A673 (cell line): ENCODE results near the gene CREB5. TPM values are rescaled to one million over a fixed set of nuclear protein-coding genes. Genes with fewer than 3 reads are reported as not detected.

Experiments used
- BruUV-seq: library from RNA; stranded (reverse); fragments of 400-500 nt; replicated peaks from 2 replicates; lab custom pipeline; 2021; lab: Mats Ljungman, UMichigan
- CTCF ChIA-PET: fragments of 300-600 bp; sonication (Branson Sonifier 250); formaldehyde crosslinking; loops from one replicate; lab custom pipeline; 2022; ENCODE audit warnings: antibody characterized with exemption; lab: Charles Lee
- POLR2A ChIA-PET: fragments of 300-600 bp; sonication (Branson Sonifier 250); formaldehyde crosslinking; loops from one replicate; lab custom pipeline; 2022; ENCODE audit warnings: antibody characterized with exemption; ENCODE audit not compliant: low non-redundant PET; lab: Charles Lee
- DNase-seq: peaks from one replicate; pipeline ENCODE4 v3.0.0-alpha.2; 2015; ENCODE audit warnings: low spot score
- H3K27ac ChIP-seq: fragments of 200-600 bp; sonication (generic); 2 replicates; pipeline ENCODE4 v1.5.1; 2016; ENCODE audit warnings: mixed run types, low read depth, mild to moderate bottlenecking, mixed read lengths, antibody characterized with exemption, low read length; ENCODE audit not compliant: poor library complexity, severe bottlenecking
- H3K27me3 ChIP-seq: fragments of 200-600 bp; sonication (generic); replicated peaks from 2 replicates; pipeline ENCODE4 v1.6.1; 2017; ENCODE audit warnings: mixed run types, low read depth, mild to moderate bottlenecking, mixed read lengths, antibody characterized with exemption, low read length; ENCODE audit not compliant: insufficient read depth, poor library complexity
- H3K36me3 ChIP-seq: fragments of 200-600 bp; sonication (generic); 2 replicates; pipeline ENCODE4 v1.6.1; 2016; ENCODE audit warnings: mixed run types, mild to moderate bottlenecking, mixed read lengths, antibody characterized with exemption, low read length; ENCODE audit not compliant: insufficient read depth, poor library complexity, severe bottlenecking
- H3K4me1 ChIP-seq: fragments of 200-600 bp; sonication (generic); 2 replicates; pipeline ENCODE4 v1.6.1; 2017; ENCODE audit warnings: mixed run types, mild to moderate bottlenecking, mixed read lengths, antibody characterized with exemption, low read length; ENCODE audit not compliant: insufficient read depth, poor library complexity, severe bottlenecking
- H3K4me3 ChIP-seq: fragments of 200-600 bp; sonication (generic); 2 replicates; pipeline ENCODE4 v1.5.1; 2016; ENCODE audit warnings: low read depth, mixed run types, mild to moderate bottlenecking, mixed read lengths, low read length; ENCODE audit not compliant: poor library complexity, severe bottlenecking
- H3K9me3 ChIP-seq: fragments of 200-600 bp; sonication (generic); 2 replicates; pipeline ENCODE4 v1.6.1; 2016; ENCODE audit warnings: mixed run types, low read depth, mild to moderate bottlenecking, mixed read lengths, antibody characterized with exemption, low read length; ENCODE audit not compliant: poor library complexity, severe bottlenecking
- EZH2 ChIP-seq: fragments of 200-600 bp; sonication (generic); IDR thresholded peaks from 2 replicates; pipeline ENCODE4 v1.6.1; 2017; ENCODE audit warnings: borderline replicate concordance, low read depth, mild to moderate bottlenecking, mixed read lengths, antibody characterized with exemption, low read length; ENCODE audit not compliant: poor library complexity, severe bottlenecking
- intact Hi-C: fragments of 100-400 bp; cut with micrococcal nuclease; formaldehyde crosslinking; loops from one replicate; pipeline ENCODE4 v1.10.0; 2022; ENCODE audit not compliant: unreplicated experiment
- total RNA-seq: library from RNA; stranded (reverse); gene quantifications from 2 replicates; pipeline ENCODE4 v1.2.3, GENCODE V29; 2021
- TF ChIP-seq, protein P1 (sequence below): fragments of 300-800, 200-600 bp; sonication (generic); conservative IDR thresholded peaks from 2 replicates; pipeline ENCODE4 v1.5.1; 2017; ENCODE audit warnings: low read depth, mild to moderate bottlenecking, antibody characterized with exemption, low read length, moderate library complexity, mixed read lengths

The CREB5 gene
- total RNA-seq, 1 experiment from 2014 or later: 10.3 TPM

DNA sequence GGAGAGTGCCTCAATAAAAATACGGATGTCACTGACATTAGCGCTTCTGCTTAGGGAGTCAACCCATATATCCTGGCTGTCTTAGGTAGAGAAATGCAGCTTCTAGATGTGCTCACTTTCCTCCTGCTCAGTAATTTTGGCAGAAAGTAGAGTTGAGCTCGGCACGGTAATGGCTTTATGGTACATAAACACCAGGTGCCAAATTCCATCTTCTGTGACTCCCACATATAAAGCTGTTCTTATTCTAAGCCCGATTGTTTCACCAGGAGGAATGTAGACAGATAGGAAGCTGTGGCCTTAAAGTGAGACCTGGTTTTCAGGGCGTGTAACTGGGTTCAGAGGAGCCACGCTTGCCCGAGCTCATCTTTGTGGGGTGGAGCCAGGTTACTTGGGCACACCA is 143.7 kb downstream of the CREB5 start:
- ChIA-PET CTCF (no interaction called here), POLR2A (no interaction called here)
- Histone ChIP-seq H3K27ac (no peak overlapping the region), H3K27me3 (peaks cover 29% of the 10 kb centered on the region), H3K36me3 (no peaks in the 10 kb centered on the region), H3K4me3 (no peak overlapping the region), H3K4me1 (peaks cover 12% of the 10 kb centered on the region), H3K9me3 (no peaks in the 10 kb centered on the region)
- intact Hi-C loops: no loop called here
- TF ChIP-seq, protein P1, sequence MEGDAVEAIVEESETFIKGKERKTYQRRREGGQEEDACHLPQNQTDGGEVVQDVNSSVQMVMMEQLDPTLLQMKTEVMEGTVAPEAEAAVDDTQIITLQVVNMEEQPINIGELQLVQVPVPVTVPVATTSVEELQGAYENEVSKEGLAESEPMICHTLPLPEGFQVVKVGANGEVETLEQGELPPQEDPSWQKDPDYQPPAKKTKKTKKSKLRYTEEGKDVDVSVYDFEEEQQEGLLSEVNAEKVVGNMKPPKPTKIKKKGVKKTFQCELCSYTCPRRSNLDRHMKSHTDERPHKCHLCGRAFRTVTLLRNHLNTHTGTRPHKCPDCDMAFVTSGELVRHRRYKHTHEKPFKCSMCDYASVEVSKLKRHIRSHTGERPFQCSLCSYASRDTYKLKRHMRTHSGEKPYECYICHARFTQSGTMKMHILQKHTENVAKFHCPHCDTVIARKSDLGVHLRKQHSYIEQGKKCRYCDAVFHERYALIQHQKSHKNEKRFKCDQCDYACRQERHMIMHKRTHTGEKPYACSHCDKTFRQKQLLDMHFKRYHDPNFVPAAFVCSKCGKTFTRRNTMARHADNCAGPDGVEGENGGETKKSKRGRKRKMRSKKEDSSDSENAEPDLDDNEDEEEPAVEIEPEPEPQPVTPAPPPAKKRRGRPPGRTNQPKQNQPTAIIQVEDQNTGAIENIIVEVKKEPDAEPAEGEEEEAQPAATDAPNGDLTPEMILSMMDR: no peak
- DNase-seq: no peak
- BruUV-seq: no TSS peak

DNA sequence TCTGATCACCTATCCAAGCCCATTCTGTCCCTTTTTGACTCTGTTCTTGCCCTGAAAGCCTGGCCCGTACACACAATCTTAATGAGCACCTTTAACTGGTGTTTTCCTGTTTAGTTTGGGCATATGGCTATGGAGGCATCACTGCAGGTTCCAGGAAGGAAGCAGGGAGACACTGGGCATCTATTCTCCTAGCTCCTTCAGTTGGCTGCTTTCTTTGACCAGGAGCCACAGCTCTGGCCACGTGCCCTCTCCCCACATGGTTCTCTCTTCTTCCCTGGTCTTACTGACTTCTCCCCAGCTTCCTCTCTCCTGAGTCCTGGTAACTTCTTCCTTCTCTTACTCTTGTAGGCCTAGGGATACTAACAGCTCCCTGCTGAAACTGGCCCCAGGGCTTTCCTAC is 144.4 kb downstream of the CREB5 start:
- BruUV-seq: no TSS peak
- peaks cover 12% of the 10 kb centered on the region for H3K4me1 ChIP-seq
- no peaks in the 10 kb centered on the region for H3K9me3 ChIP-seq
- DNase-seq: no peak
- ChIA-PET CTCF (no interaction called here), POLR2A (no interaction called here)
- TF ChIP-seq, protein P1: no peak
- no peak for TF ChIP-seq EZH2
- no peaks in the 10 kb centered on the region for H3K36me3 ChIP-seq
- no peak overlapping the region for H3K4me3 ChIP-seq
- no peak overlapping the region for H3K27ac ChIP-seq
- peaks cover 29% of the 10 kb centered on the region for H3K27me3 ChIP-seq
- intact Hi-C loops: no loop called here

DNA sequence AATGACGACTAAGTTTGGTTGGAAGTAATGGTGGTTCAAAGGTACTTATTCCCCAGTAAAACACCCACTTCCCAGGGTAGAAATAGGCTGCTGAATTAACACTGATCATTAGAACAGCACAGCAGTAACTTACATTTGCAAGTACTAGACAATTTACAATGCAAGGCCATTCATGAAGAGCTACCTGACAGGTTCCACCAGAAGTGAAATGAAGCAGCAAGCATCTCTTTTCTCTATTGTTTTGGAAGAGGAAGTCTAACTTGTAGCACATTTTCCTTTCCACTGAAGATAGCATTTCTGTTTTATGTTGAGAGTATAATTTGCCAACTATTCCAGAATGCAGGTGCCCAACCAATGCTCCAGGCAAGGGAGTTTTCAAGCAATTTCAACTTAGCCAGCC is 145.9 kb downstream of the CREB5 start:
- peaks cover 12% of the 10 kb centered on the region for H3K4me1 ChIP-seq
- H3K27ac ChIP-seq: no peak overlapping the region
- CTCF ChIA-PET: no interaction called here
- H3K36me3 ChIP-seq: no peaks in the 10 kb centered on the region
- DNase-seq: no peak
- POLR2A ChIA-PET: no interaction called here
- no peak for TF ChIP-seq EZH2
- TF ChIP-seq, protein P1: no peak
- peaks cover 34% of the 10 kb centered on the region for H3K27me3 ChIP-seq
- H3K9me3 ChIP-seq: no peaks in the 10 kb centered on the region
- no TSS peak for BruUV-seq
- intact Hi-C loops: no loop called here
- no peak overlapping the region for H3K4me3 ChIP-seq
